Parathyroid adenoma (tissue), 2 donors: Measurements from ENCODE around the gene HMGN2.

Experiments used
- H2AFZ ChIP-seq: fragments of 300-600 bp; sonication (generic); one replicate; pipeline ENCODE4 v1.7.0; 2017; ENCODE audit warnings: antibody characterized with exemption, mild to moderate bottlenecking
- H3K27ac ChIP-seq: fragments of 300-600 bp; sonication (generic); one replicate; pipeline ENCODE4 v1.7.0; 2017
- H3K27me3 ChIP-seq: fragments of 300-600 bp; sonication (generic); one replicate; pipeline ENCODE4 v1.7.0; 2017; ENCODE audit warnings: low read length; ENCODE audit not compliant: control insufficient read depth, insufficient read depth
- H3K36me3 ChIP-seq: fragments of 300-600 bp; sonication (generic); one replicate; pipeline ENCODE4 v1.7.0; 2017; ENCODE audit warnings: low read length; ENCODE audit not compliant: control insufficient read depth, insufficient read depth
- H3K4me1 ChIP-seq: fragments of 300-600 bp; sonication (generic); one replicate; pipeline ENCODE4 v1.7.0; 2017; ENCODE audit warnings: control low read depth
- H3K4me2 ChIP-seq: fragments of 300-600 bp; sonication (generic); one replicate; pipeline ENCODE4 v1.7.0; 2017; ENCODE audit warnings: low read length
- H3K4me3 ChIP-seq: fragments of 300-600 bp; sonication (generic); one replicate; pipeline ENCODE4 v1.7.0; 2017; ENCODE audit warnings: low read depth, low read length
- H3K79me2 ChIP-seq: fragments of 300-600 bp; sonication (generic); one replicate; pipeline ENCODE4 v1.7.0; 2017; ENCODE audit warnings: control low read depth
- H3K9ac ChIP-seq: fragments of 300-600 bp; sonication (generic); one replicate; pipeline ENCODE4 v1.7.0; 2017; ENCODE audit warnings: mild to moderate bottlenecking
- H3K9me3 ChIP-seq: fragments of 300-600 bp; sonication (generic); one replicate; pipeline ENCODE4 v1.7.0; 2017; ENCODE audit warnings: low read length; ENCODE audit not compliant: control insufficient read depth
- CTCF ChIP-seq: fragments of 300-600 bp; sonication (generic); IDR thresholded peaks from one replicate; pipeline ENCODE4 v1.7.0; 2017; ENCODE audit warnings: antibody characterized with exemption, mild to moderate bottlenecking
- donor health status: primary hyperparathyroidism.

HMGN2 gene

GRCh38 chr1:26516987-26517765 is 44.9 kb downstream of the HMGN2 start:
- H3K9me3 ChIP-seq: no peaks in the 10 kb centered on the region
- no peaks in the 10 kb centered on the region for H3K79me2 ChIP-seq
- no peak overlapping the region for H3K9ac ChIP-seq
- H2AFZ ChIP-seq: no peak overlapping the region
- H3K4me2 ChIP-seq: no peak overlapping the region
- no peak overlapping the region for H3K27ac ChIP-seq
- TF ChIP-seq CTCF: no peak
- H3K36me3 ChIP-seq: no peaks in the 10 kb centered on the region
- no peak overlapping the region for H3K4me3 ChIP-seq
- no peaks in the 10 kb centered on the region for H3K4me1 ChIP-seq
- no peaks in the 10 kb centered on the region for H3K27me3 ChIP-seq

DNA sequence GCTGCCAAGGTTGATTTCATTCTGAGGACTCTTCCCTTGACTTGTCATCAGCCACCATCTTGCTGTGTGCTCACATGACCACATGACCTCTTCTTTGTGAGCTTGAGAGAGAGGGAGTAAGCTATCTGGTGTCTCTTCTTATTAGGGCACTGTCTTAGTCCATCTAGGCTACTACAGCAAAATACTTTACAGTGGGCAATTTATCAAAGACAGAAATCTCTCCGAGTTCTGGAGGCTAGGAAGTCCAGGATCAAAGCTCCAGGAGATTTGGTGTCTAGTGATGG is 45.5 kb downstream of the HMGN2 start:
- Histone ChIP-seq H3K27me3 (no peaks in the 10 kb centered on the region), H3K9me3 (no peaks in the 10 kb centered on the region), H3K4me3 (no peak overlapping the region), H3K79me2 (no peaks in the 10 kb centered on the region), H3K4me2 (no peak overlapping the region), H3K27ac (no peak overlapping the region), H3K9ac (no peak overlapping the region), H2AFZ (no peak overlapping the region), H3K36me3 (no peaks in the 10 kb centered on the region), H3K4me1 (no peaks in the 10 kb centered on the region)
- TF ChIP-seq CTCF: no peak

DNA sequence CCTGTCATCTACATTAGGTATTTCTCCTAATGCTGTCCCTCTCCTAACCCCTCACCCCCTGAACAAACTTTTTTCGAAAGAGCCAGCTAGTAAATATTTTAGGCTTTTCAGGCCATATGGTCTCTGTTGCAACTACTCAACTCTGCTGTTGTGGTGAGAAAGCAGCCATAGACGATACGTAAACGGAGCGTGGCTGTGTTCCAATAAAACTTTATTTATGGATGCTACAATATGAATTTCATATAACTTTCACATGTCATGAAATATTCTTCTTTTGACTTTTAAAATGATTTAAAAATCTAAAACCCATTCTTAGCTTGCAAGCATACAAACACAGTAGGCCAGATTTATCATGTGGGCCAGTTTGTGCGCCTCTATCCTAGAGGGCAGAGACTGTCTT is 46.1 kb downstream of the HMGN2 start:
- Histone ChIP-seq H2AFZ (no peak overlapping the region), H3K9ac (no peak overlapping the region), H3K36me3 (no peaks in the 10 kb centered on the region), H3K4me2 (no peak overlapping the region), H3K4me1 (no peaks in the 10 kb centered on the region), H3K27ac (no peak overlapping the region), H3K9me3 (no peaks in the 10 kb centered on the region), H3K79me2 (no peaks in the 10 kb centered on the region), H3K27me3 (no peaks in the 10 kb centered on the region), H3K4me3 (no peak overlapping the region)
- no peak for TF ChIP-seq CTCF

DNA sequence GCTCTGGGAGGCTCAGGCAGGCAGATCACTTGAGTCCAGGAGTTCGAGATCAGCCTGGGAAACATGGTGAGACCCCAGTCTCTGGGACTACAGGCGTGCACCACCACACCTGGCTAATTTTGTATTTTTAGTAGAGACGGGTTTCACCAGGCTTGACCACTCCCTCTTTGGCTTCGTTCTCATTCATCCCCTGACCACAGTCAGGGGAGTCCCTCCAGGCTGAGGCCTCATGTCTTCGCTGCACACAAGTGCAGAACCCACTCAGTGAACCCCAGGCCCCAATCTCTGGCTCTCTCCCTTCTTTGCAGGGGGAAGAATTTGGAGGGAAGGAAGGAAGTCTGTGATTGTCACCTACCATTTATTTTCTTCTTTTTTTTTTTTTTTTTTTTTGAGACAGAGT is 48.1 kb downstream of the HMGN2 start:
- H3K4me3 ChIP-seq: no peak overlapping the region
- H3K9ac ChIP-seq: no peak overlapping the region
- no peak overlapping the region for H3K4me2 ChIP-seq
- no peak overlapping the region for H2AFZ ChIP-seq
- no peaks in the 10 kb centered on the region for H3K4me1 ChIP-seq
- TF ChIP-seq CTCF: no peak
- H3K27ac ChIP-seq: no peak overlapping the region
- no peaks in the 10 kb centered on the region for H3K27me3 ChIP-seq
- no peaks in the 10 kb centered on the region for H3K36me3 ChIP-seq
- no peaks in the 10 kb centered on the region for H3K9me3 ChIP-seq
- no peaks in the 10 kb centered on the region for H3K79me2 ChIP-seq

- H2AFZ ChIP-seq: no peak overlapping the region
- no peaks in the 10 kb centered on the region for H3K27me3 ChIP-seq
- H3K36me3 ChIP-seq: no peaks in the 10 kb centered on the region
- no peak for TF ChIP-seq CTCF
- no peaks in the 10 kb centered on the region for H3K79me2 ChIP-seq
- H3K4me3 ChIP-seq: no peak overlapping the region
- H3K4me2 ChIP-seq: no peak overlapping the region
- no peaks in the 10 kb centered on the region for H3K9me3 ChIP-seq
- H3K4me1 ChIP-seq: no peaks in the 10 kb centered on the region
- no peak overlapping the region for H3K9ac ChIP-seq
- H3K27ac ChIP-seq: no peak overlapping the region
These were observed 49.4 kb downstream of the HMGN2 start for GRCh38 chr1:26521669-26522030.
